HL-60 (cell line): ENCODE measurements around the gene RAB36.

Experiments used
- CTCF ChIP-seq: IDR thresholded peaks from one replicate; pipeline ENCODE4 v1.5.1; 2011; ENCODE audit warnings: low read length, control low read depth, inconsistent platforms; ENCODE audit not compliant: insufficient read depth
- POLR2AphosphoS5 ChIP-seq: IDR thresholded peaks from 2 replicates; pipeline ENCODE4 v1.6.1; 2012; ENCODE audit warnings: low read depth
- REST ChIP-seq: IDR thresholded peaks from 2 replicates; pipeline ENCODE4 v1.6.1; 2012; ENCODE audit warnings: low read depth; ENCODE audit not compliant: insufficient replicate concordance

- TF ChIP-seq POLR2AphosphoS5, result no peak
- no peak for TF ChIP-seq CTCF
- TF ChIP-seq REST, result no peak
Measured at GRCh38 chr22:23176645-23177027, 31.4 kb downstream of the RAB36 start.
